AG04449 (cell line): Measurements from ENCODE around the gene OR5D14.

Source experiments
- CTCF ChIA-PET: fragments of 350-600 bp; formaldehyde crosslinking; extraction: SDS; loops from one replicate; lab custom pipeline; 2021; ENCODE audit warnings: antibody characterized with exemption; lab: Yijun Ruan, JAX
- POLR2A ChIA-PET: fragments of 400-600, 350-600 bp; formaldehyde crosslinking; extraction: SDS; loops from one replicate; lab custom pipeline; 2020; ENCODE audit warnings: antibody characterized with exemption, inconsistent platforms; lab: Yijun Ruan, JAX
- DNase-seq: peaks from one replicate; pipeline ENCODE4 v3.0.0-alpha.2; 2010; ENCODE audit warnings: low read depth, low spot score
- H3K4me3 ChIP-seq: 2 replicates; pipeline ENCODE4 v1.5.1; 2011; ENCODE audit warnings: low read depth, mild to moderate bottlenecking, control low read depth, low read length
- TF ChIP-seq, protein P1 (sequence below): IDR thresholded peaks from one replicate; pipeline ENCODE4 v1.5.1; 2011; ENCODE audit warnings: mild to moderate bottlenecking, moderate library complexity, low read length, control low read depth, inconsistent platforms; ENCODE audit not compliant: insufficient read depth; ENCODE audit errors: missing control alignments

The OR5D14 gene

DNA sequence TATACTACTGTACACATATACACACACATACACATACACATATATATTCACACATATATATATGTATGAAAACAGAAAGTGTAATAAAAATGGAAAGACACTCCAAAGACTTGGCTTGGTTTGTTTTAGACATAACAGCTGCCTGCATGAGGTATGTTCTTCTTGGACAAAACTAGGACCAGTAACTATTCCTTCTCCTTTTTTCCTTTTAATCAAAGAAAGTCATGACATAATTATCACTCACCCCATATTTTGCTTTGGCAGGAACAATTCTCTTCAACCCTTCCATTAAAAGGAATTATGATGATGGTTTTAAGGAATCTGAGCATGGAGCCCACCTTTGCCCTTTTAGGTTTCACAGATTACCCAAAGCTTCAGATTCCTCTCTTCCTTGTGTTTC lies at the start of gene OR5D14:
OR5D14 (plus strand) TSS at position 301 of the 400 bp plus-strand sequence; CDS start at position 301, 0 bp downstream.
- TF ChIP-seq, protein P1, sequence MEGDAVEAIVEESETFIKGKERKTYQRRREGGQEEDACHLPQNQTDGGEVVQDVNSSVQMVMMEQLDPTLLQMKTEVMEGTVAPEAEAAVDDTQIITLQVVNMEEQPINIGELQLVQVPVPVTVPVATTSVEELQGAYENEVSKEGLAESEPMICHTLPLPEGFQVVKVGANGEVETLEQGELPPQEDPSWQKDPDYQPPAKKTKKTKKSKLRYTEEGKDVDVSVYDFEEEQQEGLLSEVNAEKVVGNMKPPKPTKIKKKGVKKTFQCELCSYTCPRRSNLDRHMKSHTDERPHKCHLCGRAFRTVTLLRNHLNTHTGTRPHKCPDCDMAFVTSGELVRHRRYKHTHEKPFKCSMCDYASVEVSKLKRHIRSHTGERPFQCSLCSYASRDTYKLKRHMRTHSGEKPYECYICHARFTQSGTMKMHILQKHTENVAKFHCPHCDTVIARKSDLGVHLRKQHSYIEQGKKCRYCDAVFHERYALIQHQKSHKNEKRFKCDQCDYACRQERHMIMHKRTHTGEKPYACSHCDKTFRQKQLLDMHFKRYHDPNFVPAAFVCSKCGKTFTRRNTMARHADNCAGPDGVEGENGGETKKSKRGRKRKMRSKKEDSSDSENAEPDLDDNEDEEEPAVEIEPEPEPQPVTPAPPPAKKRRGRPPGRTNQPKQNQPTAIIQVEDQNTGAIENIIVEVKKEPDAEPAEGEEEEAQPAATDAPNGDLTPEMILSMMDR: no peak
- no peak for DNase-seq
- ChIA-PET POLR2A (no interaction called here), CTCF (no interaction called here)
- H3K4me3 ChIP-seq: no peak within 1 kb of the TSS

DNA sequence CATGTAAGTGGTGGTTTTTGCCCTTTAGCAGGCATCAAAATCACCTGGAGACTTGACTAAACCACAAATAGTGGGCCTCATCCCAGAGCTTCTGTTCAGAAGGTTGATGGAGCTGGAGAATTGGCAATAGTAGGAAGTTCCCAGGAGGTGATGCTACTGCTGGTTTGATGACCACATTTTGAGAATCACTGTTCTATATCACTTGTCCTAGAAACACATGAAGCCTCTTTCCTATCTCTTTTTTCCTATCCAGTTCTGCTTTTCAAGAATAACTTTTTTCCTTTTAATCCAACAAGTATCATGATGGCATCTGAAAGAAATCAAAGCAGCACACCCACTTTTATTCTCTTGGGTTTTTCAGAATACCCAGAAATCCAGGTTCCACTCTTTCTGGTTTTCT lies 22.2 kb upstream of the OR5D14 start, which contains the start of gene OR5D13:
OR5D13 (plus strand) TSS at position 301 of the 400 bp plus-strand sequence; CDS start at position 301, 0 bp downstream.
- H3K4me3 ChIP-seq: no peak within 1 kb of the TSS
- ChIA-PET CTCF (no interaction called here), POLR2A (no interaction called here)
- no peak for DNase-seq
- TF ChIP-seq, protein P1: no peak

- no peak overlapping the region for H3K4me3 ChIP-seq
- ChIA-PET CTCF (no interaction called here), POLR2A (no interaction called here)
- no peak for DNase-seq
- TF ChIP-seq, protein P1: no peak
These were observed 3.8 kb upstream of the OR5D14 start for GRCh38 chr11:55791606-55792005.

DNA sequence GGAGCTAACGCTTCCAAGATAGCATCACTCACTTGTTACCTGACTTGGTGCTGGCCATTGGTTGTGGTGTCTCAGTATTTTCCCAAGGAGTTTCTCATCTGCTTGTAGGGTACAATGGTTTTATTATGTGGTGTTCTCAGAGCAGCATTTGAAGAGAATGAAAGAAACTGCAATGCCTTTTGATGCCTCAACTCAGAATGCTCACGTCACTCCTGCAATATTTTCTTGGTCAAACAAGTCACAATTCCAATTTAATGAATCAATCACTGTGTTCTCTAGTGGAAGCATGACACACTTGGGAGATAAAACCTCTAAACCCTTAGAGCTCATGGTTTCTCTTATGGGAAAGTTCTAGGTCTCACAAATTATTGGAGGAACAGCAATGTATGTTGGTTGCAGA lies 2.0 kb upstream of the OR5D14 start:
- POLR2A ChIA-PET: no interaction called here

GRCh38 chr11:55806248-55806647 lies 10.9 kb downstream of the OR5D14 start:
- DNase-seq: no peak
- H3K4me3 ChIP-seq: no peak overlapping the region
- ChIA-PET CTCF (no interaction called here), POLR2A (no interaction called here)
- TF ChIP-seq, protein P1: no peak

More for the DNA sequence above, 2.0 kb upstream of the OR5D14 start:
- no peak overlapping the region for H3K4me3 ChIP-seq
- no peak for DNase-seq
- CTCF ChIA-PET: no interaction called here
- TF ChIP-seq, protein P1: no peak

GRCh38 chr11:55811067-55811466 lies 15.7 kb downstream of the OR5D14 start, which contains the start of gene OR5L1:
Gene OR5L1, plus strand, starts transcription at chr11:55811367. Its CDS starts 100 bp downstream, at chr11:55811467.
- CTCF ChIA-PET: no interaction called here
- no peak for DNase-seq
- TF ChIP-seq, protein P1: no peak
- H3K4me3 ChIP-seq: no peak within 1 kb of the TSS
- POLR2A ChIA-PET: no interaction called here
